ENCODE measurements around the gene TLL2. TPM values are rescaled to one million over a fixed set of nuclear protein-coding genes. Genes with fewer than 3 reads are reported as not detected.

TLL2 gene
- total and polyA plus RNA-seq, 2 donors (not counting 3 experiments of a cell fraction or from before 2014, with no cell fraction given) = 0.03 to 0.20 TPM

GRCh38 chr10:96387601-96388000 lies 126.1 kb downstream of the TLL2 start:
- H4K20me1 ChIP-seq (replicated peaks; ENCODE audit: control insufficient read depth, extremely low read depth, insufficient read depth, low read length) = no peaks in the 10 kb centered on the region
- no peak for DNase-seq (ENCODE audit: low read depth, low spot score)
- H3K4me1 ChIP-seq (ENCODE audit: control insufficient read depth, extremely low read depth, insufficient read depth, low read length) = no peaks in the 10 kb centered on the region
- no peak for FAIRE-seq
- intact Hi-C loops (cut with micrococcal nuclease) = no loop called here
- CTCF ChIA-PET = interaction anchor here (1.3 kb wide), 1 partner anchor 13 kb away, joined by 4 read pairs; no protein-coding TSS in a partner anchor
- no peaks in the 10 kb centered on the region for H3K36me3 ChIP-seq (ENCODE audit: control insufficient read depth in 2 of 2, extremely low read depth in 1 of 2, insufficient read depth in 2 of 2, low read length in 2 of 2)
- no peaks in the 10 kb centered on the region for H3K79me2 ChIP-seq (ENCODE audit: control insufficient read depth, insufficient read depth, low read length)
- no peak overlapping the region for H3K4me2 ChIP-seq (ENCODE audit: insufficient read depth, low read length)
- POLR2A ChIA-PET = no interaction called here
- no peak overlapping the region for H3K4me3 ChIP-seq (replicated peaks in 1 of 3; ENCODE audit: insufficient read depth in 1 of 3, low read depth in 1 of 3, low read length in 3 of 3)
- H2AFZ ChIP-seq (ENCODE audit: low read depth, low read length) = no peak overlapping the region
- H3K9ac ChIP-seq (replicated peaks; ENCODE audit: extremely low read depth, insufficient read depth, low read length) = no peak overlapping the region
- no peak for TF ChIP-seq EZH2 (IDR thresholded peaks at IDR 0.05; ENCODE audit: borderline replicate concordance, low read depth, low read length, severe bottlenecking)
- no peaks in the 10 kb centered on the region for H3K27me3 ChIP-seq (ENCODE audit: control insufficient read depth in 2 of 2, insufficient read depth in 2 of 2, low read length in 2 of 2)
- H3K9me1 ChIP-seq (replicated peaks; ENCODE audit: control insufficient read depth, extremely low read depth, insufficient read depth, low read length) = no peaks in the 10 kb centered on the region
- BruUV-seq (replicated peaks) = no TSS peak
- no peak overlapping the region for H3K27ac ChIP-seq (ENCODE audit: insufficient read depth, low read depth, low read length)
- dilution Hi-C loops (cut with MboI; ENCODE audit: extremely low pct_ligation_motif_present, low sequenced_read_pairs) = no loop called here
- H3K9me3 ChIP-seq (replicated peaks; ENCODE audit: control insufficient read depth, insufficient read depth, low read length) = no peaks in the 10 kb centered on the region

DNA sequence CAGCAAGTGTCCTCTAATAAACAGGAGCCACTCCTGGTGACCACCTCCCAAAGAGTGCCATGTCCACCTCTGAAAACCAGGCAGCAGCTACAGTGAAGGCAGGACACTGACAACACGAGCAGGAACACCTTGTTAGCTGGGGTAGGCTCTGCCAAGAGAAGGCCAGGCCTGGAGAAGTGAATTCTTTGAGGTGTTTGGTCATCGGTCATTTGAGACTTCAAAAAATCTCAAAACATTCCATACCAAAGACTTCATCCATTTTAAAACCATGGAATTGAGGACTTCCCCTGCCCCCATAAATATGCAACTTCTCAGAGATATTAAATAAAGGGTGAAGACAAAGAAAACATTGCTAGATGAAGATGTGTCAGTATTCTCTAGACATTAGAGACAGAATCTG lies 126.6 kb downstream of the TLL2 start:
- no peaks in the 10 kb centered on the region for H4K20me1 ChIP-seq (replicated peaks; ENCODE audit: control insufficient read depth, extremely low read depth, insufficient read depth, low read length)
- no peaks in the 10 kb centered on the region for H3K36me3 ChIP-seq (ENCODE audit: control insufficient read depth in 2 of 2, extremely low read depth in 1 of 2, insufficient read depth in 2 of 2, low read length in 2 of 2)
- FAIRE-seq = no peak
- intact Hi-C loops (cut with micrococcal nuclease) = no loop called here
- no peak overlapping the region for H3K27ac ChIP-seq (ENCODE audit: insufficient read depth, low read depth, low read length)
- H3K9me3 ChIP-seq (replicated peaks; ENCODE audit: control insufficient read depth, insufficient read depth, low read length) = no peaks in the 10 kb centered on the region
- no peaks in the 10 kb centered on the region for H3K27me3 ChIP-seq (ENCODE audit: control insufficient read depth in 2 of 2, insufficient read depth in 2 of 2, low read length in 2 of 2)
- CTCF ChIA-PET = interaction anchor here (1.3 kb wide), 1 partner anchor 12 kb away, joined by 4 read pairs; no protein-coding TSS in a partner anchor
- no peak overlapping the region for H2AFZ ChIP-seq (ENCODE audit: low read depth, low read length)
- H3K4me1 ChIP-seq (ENCODE audit: control insufficient read depth, extremely low read depth, insufficient read depth, low read length) = no peaks in the 10 kb centered on the region
- BruUV-seq (replicated peaks) = no TSS peak
- H3K9me1 ChIP-seq (replicated peaks; ENCODE audit: control insufficient read depth, extremely low read depth, insufficient read depth, low read length) = no peaks in the 10 kb centered on the region
- H3K4me2 ChIP-seq (ENCODE audit: insufficient read depth, low read length) = no peak overlapping the region
- no peaks in the 10 kb centered on the region for H3K79me2 ChIP-seq (ENCODE audit: control insufficient read depth, insufficient read depth, low read length)
- POLR2A ChIA-PET = no interaction called here
- TF ChIP-seq, protein P1, sequence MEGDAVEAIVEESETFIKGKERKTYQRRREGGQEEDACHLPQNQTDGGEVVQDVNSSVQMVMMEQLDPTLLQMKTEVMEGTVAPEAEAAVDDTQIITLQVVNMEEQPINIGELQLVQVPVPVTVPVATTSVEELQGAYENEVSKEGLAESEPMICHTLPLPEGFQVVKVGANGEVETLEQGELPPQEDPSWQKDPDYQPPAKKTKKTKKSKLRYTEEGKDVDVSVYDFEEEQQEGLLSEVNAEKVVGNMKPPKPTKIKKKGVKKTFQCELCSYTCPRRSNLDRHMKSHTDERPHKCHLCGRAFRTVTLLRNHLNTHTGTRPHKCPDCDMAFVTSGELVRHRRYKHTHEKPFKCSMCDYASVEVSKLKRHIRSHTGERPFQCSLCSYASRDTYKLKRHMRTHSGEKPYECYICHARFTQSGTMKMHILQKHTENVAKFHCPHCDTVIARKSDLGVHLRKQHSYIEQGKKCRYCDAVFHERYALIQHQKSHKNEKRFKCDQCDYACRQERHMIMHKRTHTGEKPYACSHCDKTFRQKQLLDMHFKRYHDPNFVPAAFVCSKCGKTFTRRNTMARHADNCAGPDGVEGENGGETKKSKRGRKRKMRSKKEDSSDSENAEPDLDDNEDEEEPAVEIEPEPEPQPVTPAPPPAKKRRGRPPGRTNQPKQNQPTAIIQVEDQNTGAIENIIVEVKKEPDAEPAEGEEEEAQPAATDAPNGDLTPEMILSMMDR (IDR thresholded peaks at IDR 0.05; ENCODE audit: extremely low read depth in 1 of 2, insufficient read depth in 1 of 2, low read depth in 1 of 2, low read length in 2 of 2) = no peak
- TF ChIP-seq EZH2 (IDR thresholded peaks at IDR 0.05; ENCODE audit: borderline replicate concordance, low read depth, low read length, severe bottlenecking) (no peak), POLR2A (IDR thresholded peaks at IDR 0.05; ENCODE audit: low read depth, low read length) (no peak), POLR2AphosphoS5 (IDR thresholded peaks at IDR 0.05; ENCODE audit: insufficient read depth, low read depth, low read length) (no peak), MYC (IDR thresholded peaks at IDR 0.05; ENCODE audit: low read depth, low read length) (no peak), FOS (IDR thresholded peaks at IDR 0.05; ENCODE audit: borderline replicate concordance, insufficient read depth, low read length) (no peak), GATA2 (IDR thresholded peaks at IDR 0.05; ENCODE audit: insufficient read depth, insufficient read length, low read depth, low read length) (no peak), JUN (IDR thresholded peaks at IDR 0.05; ENCODE audit: borderline replicate concordance, insufficient read depth, insufficient read length, low read depth) (no peak)
- TF ChIP-seq, protein P2, sequence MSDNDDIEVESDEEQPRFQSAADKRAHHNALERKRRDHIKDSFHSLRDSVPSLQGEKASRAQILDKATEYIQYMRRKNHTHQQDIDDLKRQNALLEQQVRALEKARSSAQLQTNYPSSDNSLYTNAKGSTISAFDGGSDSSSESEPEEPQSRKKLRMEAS (IDR thresholded peaks at IDR 0.05; ENCODE audit: insufficient read depth, insufficient read length) = no peak
- no peak for DNase-seq (ENCODE audit: low read depth, low spot score)
- no peak overlapping the region for H3K9ac ChIP-seq (replicated peaks; ENCODE audit: extremely low read depth, insufficient read depth, low read length)
- no peak overlapping the region for H3K4me3 ChIP-seq (replicated peaks in 1 of 3; ENCODE audit: insufficient read depth in 1 of 3, low read depth in 1 of 3, low read length in 3 of 3)
- dilution Hi-C loops (cut with MboI; ENCODE audit: extremely low pct_ligation_motif_present, low sequenced_read_pairs) = no loop called here
